Smooth muscle cell (in vitro differentiated cells): ENCODE results near the gene FHIT. TPM values are rescaled to one million over a fixed set of nuclear protein-coding genes. Genes with fewer than 3 reads are reported as not detected.

ENCODE experiments used
- microRNA-seq: library from miRNA; unstranded; fragments of <30 nt; microRNA quantifications from one replicate; pipeline ENCODE4, GENCODE V29; 2016; ENCODE audit warnings: borderline number of aligned reads
- polyA plus RNA-seq: library from polyadenylated mRNA; unstranded; fragments of >200 nt; fragmentation: Nextera tagmentation; extraction: Ambion mirVana; gene quantifications from 2 replicates; pipeline ENCODE4 v1.2.1, GENCODE V29; 2016
- small RNA-seq: library from RNA; depleted of rRNA; stranded (forward); fragments of <200 nt; gene quantifications from one replicate; pipeline ENCODE3, GENCODE V24; 2014
- total RNA-seq: library from RNA; depleted of rRNA; stranded (reverse); fragments of >200 nt; gene quantifications from 2 replicates; pipeline ENCODE4 v1.2.3, GENCODE V29; 2014

Gene FHIT
- total and polyA plus RNA-seq, 2 experiments from 2014 or later, result 5.9 to 6.7 TPM

Small RNA genes lying within 50 kb of the gene (microRNA-seq; reads per million reads assigned to microRNA genes)
- not detected for gene MIR548BB

Small RNA genes lying within 50 kb of the gene (small RNA-seq; reads per million reads assigned to genes)
- not detected for gene MIR548BB
- gene RF00012, result not detected
